GM19372 (cell line): ENCODE data around the gene ZNF322.

Experiments used
- ATAC-seq: cut with Tn5 transposase; IDR thresholded peaks from one replicate; pipeline ENCODE4 v1.9.1; 2021; ENCODE audit warnings: mild to moderate bottlenecking, low read depth, moderate library complexity; ENCODE audit not compliant: unreplicated experiment

ZNF322 gene

GRCh38 chr6:26593278-26594130 lies 66.0 kb downstream of the ZNF322 start:
- no peak for ATAC-seq

GRCh38 chr6:26592649-26593048 lies 66.9 kb downstream of the ZNF322 start:
- ATAC-seq, result no peak

GRCh38 chr6:26588965-26589364 lies 70.6 kb downstream of the ZNF322 start:
- no peak for ATAC-seq
